Bronchial epithelial cell (primary cell): ENCODE measurements around the gene KRTAP5-2. TPM values are rescaled to one million over a fixed set of nuclear protein-coding genes. Genes with fewer than 3 reads are reported as not detected.
A peak's percentile ranks its signal among the peaks of the same experiment; 100 is the strongest.
"Not testable (repeated sequence)": the region's sequence is repeated elsewhere in the genome, so short reads cannot be mapped to it uniquely, and the experiment has no call there.

ENCODE experiments used
- DNase-seq: peaks from one replicate; pipeline ENCODE4 v3.0.0-alpha.2; 2010; ENCODE audit warnings: low read depth
- FAIRE-seq: peaks from 2 replicates; lab custom pipeline; 2011; peaks lifted over from hg19 to GRCh38; lab: Jason Lieb, UNC
- H3K27me3 ChIP-seq: 2 replicates; pipeline ENCODE4 v1.5.1; 2011; ENCODE audit warnings: low read length; ENCODE audit not compliant: control insufficient read depth, insufficient read depth
- H3K36me3 ChIP-seq: 2 replicates; pipeline ENCODE4 v1.5.1; 2011; ENCODE audit warnings: low read length; ENCODE audit not compliant: control insufficient read depth, insufficient read depth
- H3K4me3 ChIP-seq: 2 replicates; pipeline ENCODE4 v1.5.1; 2011; ENCODE audit warnings: mild to moderate bottlenecking, low read depth, low read length, control low read depth
- total RNA-seq: library from RNA; depleted of rRNA; stranded (reverse); fragments of >200 nt; gene quantifications from 2 replicates; pipeline ENCODE4 v1.2.1, GENCODE V29; 2014
- TF ChIP-seq, protein P1 (sequence below): IDR thresholded peaks from 2 replicates; pipeline ENCODE4 v1.5.1; 2011; ENCODE audit warnings: mild to moderate bottlenecking, moderate library complexity, low read length, control low read depth, inconsistent platforms; ENCODE audit not compliant: insufficient read depth, severe bottlenecking

KRTAP5-2 gene
- total RNA-seq, 1 donor from 2014 or later: not detected

DNA sequence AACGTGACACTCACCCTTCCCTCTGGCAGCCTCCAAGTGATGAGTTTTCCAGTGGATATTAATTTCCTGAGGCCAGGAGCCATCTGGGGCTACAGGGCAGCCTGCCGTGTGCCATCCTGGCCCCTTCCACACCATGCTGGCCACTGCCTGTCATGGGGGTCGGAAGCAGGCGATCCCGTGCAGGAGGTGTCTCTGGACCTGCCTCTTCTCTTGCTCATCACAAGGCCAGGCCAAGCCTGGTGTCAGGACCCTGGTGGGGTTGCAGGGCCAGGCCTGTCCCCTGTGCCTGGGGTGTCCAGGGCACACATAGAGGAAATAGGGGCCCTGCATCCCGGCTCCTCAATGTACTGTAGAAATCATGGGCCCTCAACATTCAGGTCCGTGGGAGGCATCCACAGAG lies 6.6 kb upstream of the KRTAP5-2 start:
- Histone ChIP-seq H3K4me3 (no peak overlapping the region), H3K36me3 (no peaks in the 10 kb centered on the region), H3K27me3 (peaks cover 7% of the 10 kb centered on the region)
- DNase-seq (no peak), FAIRE-seq (no peak)
- TF ChIP-seq, protein P1, sequence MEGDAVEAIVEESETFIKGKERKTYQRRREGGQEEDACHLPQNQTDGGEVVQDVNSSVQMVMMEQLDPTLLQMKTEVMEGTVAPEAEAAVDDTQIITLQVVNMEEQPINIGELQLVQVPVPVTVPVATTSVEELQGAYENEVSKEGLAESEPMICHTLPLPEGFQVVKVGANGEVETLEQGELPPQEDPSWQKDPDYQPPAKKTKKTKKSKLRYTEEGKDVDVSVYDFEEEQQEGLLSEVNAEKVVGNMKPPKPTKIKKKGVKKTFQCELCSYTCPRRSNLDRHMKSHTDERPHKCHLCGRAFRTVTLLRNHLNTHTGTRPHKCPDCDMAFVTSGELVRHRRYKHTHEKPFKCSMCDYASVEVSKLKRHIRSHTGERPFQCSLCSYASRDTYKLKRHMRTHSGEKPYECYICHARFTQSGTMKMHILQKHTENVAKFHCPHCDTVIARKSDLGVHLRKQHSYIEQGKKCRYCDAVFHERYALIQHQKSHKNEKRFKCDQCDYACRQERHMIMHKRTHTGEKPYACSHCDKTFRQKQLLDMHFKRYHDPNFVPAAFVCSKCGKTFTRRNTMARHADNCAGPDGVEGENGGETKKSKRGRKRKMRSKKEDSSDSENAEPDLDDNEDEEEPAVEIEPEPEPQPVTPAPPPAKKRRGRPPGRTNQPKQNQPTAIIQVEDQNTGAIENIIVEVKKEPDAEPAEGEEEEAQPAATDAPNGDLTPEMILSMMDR: no peak

DNA sequence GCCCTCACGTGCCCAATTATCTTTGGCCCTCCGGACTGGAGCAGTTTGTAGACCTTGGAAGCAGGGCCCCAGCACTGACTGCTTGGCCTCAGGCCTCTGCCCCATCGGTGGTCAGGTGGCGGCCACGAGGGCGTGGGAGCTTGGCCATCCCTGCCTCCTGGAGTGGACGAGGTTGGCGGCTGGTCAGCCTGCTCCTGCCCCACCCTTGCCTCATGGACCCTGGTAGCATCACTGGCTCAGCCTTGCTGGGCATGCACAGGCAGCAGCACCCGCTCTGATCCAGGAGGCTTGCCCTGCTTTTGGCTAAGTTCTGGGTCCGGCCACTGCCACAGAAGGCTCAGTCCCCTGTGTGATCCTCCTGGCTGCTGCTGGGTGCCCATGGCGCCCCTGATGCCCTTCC lies 6.1 kb upstream of the KRTAP5-2 start:
- Histone ChIP-seq H3K36me3 (no peaks in the 10 kb centered on the region), H3K27me3 (peaks cover 7% of the 10 kb centered on the region), H3K4me3 (no peak overlapping the region)
- DNase-seq (no peak), FAIRE-seq (no peak)
- TF ChIP-seq, protein P1: no peak

DNA sequence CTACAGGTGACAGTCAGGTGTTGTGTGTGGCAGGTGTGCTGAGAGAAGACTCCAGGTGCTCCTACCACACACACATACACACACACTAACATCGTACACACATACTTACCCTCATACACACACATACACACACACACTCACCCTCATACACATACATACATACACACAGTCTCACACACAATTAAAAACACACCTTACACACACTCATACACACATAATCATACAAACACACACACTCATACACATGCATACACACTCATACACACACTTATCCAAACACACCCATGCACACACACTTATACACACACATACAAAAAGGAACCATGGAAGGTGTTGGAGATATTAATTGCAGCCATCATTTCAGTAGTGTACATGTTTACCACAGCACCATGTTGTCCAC lies 5.5 kb upstream of the KRTAP5-2 start:
- TF ChIP-seq, protein P1: no peak
- FAIRE-seq: no peak
- Histone ChIP-seq H3K4me3 (no peak overlapping the region), H3K27me3 (peaks cover 7% of the 10 kb centered on the region), H3K36me3 (no peaks in the 10 kb centered on the region)
- DNase-seq: no peak

DNA sequence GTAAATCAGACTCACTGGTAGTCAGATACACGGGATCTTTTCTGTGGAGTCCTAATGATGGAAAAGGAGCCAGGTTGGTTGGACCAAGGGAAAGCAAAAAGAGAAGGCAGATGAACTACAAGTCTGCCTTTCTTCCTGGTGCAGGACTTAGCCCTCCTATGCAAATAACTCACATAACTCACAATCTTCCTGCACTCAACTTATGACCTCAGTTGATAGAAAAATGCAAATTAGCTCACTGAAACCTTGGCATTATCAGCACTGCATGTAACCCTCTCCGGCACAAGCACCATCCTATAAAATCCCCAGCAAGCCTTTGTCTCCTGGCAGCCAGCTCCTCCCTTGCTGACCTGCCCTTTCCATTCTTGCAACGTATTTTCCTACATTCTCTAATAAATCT lies 3.6 kb upstream of the KRTAP5-2 start:
- H3K27me3 ChIP-seq, DNase-seq, H3K4me3 ChIP-seq, H3K36me3 ChIP-seq: not testable (repeated sequence)
- FAIRE-seq: peak; percentile 76

DNA sequence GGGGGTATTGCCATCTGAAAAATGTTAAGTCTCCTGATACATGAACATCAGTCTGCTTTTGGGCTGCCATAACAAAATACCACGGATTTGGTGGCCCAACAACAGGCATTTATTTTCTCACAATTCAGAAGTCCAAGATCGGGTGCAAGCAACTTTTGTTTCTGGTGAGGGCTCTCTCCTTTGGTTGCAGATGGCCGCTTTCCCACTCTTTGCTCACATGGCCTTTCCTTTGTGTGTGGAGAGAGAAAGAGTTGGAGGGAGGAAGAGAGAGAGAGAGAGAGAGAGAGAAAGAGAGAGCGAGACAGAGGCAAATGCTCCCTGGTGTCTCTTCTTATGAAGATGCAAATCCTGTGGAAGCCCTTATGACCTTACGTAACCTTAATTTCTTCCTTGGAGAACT lies 2.5 kb upstream of the KRTAP5-2 start:
- Histone ChIP-seq H3K4me3 (no peak overlapping the region), H3K27me3 (peaks cover 5% of the 10 kb centered on the region), H3K36me3 (no peaks in the 10 kb centered on the region)
- TF ChIP-seq, protein P1: no peak
- no peak for FAIRE-seq
- no peak for DNase-seq

DNA sequence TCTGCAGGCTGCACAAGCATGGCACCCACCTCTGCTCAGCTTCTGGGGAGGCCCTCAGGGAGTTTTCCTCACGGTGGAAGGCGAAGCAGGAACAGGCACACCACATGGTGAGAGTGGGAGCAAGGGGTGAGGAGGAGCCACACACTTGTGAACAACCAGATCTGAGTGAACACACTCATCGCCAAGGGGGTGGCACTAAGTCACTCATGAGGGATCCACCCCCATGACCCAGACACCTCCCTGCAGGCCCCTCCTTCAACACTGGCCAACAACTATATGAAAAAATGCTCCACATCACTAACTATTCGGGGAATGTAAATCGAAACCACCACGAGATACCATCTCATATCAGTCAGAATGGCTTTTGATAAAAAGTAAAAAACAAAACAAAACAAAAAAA lies 722 bp upstream of the KRTAP5-2 start:
- Histone ChIP-seq H3K4me3 (no peak overlapping the region), H3K27me3 (peaks cover 5% of the 10 kb centered on the region), H3K36me3 (no peaks in the 10 kb centered on the region)
- TF ChIP-seq, protein P1: no peak
- DNase-seq: no peak
- FAIRE-seq: no peak

DNA sequence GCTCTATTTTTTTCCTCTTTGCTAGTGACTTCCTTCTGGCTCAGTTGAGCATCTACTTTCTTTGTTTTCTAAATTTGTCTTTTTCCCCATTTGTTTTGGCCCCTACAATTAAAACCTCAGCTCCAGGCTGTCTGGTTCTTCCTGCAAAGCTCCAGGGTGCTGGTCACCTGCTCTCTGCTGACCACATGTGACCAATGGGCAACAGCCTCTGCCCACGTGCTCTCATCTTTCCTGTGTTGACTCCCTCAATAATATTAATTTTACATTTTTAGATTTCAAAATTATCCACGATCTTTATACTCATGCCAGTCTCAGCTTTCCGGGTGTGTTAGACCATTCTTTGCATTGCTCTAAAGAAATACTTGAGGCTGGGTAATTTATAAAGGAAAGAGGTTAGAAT lies 312 bp upstream of the KRTAP5-2 start:
- H3K4me3 ChIP-seq, H3K27me3 ChIP-seq, DNase-seq, H3K36me3 ChIP-seq, FAIRE-seq: not testable (repeated sequence)
